GM15510 (cell line): ENCODE measurements around the gene ENDOV.
A peak's percentile ranks its signal among the peaks of the same experiment; 100 is the strongest.

Source experiments
- POLR2A ChIP-seq: IDR thresholded peaks from 3 replicates; pipeline ENCODE4 v1.6.1; 2011; ENCODE audit warnings: borderline replicate concordance; ENCODE audit not compliant: insufficient read length; ENCODE audit errors: extremely low read depth

Gene ENDOV

DNA sequence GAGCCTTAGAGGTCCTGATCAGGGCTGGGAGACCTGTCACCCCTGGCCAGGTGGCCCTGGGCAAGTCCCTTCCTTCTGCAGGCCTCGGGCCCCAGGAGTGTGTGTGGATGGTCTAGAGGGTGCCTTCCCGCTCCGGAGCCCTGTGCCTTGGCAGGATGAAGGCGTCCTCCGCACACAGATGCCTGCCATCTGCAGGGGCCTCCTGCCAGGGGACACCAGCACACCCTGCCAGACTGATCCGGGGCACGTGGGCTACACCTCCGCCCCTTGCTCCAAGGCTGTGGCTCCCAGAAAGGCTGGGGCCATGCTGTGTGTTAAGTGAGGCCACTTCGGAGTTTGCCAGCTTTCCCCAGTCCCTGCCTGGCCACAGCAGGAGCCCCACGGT is 30.8 kb downstream of the ENDOV start:
- TF ChIP-seq POLR2A: no peak

DNA sequence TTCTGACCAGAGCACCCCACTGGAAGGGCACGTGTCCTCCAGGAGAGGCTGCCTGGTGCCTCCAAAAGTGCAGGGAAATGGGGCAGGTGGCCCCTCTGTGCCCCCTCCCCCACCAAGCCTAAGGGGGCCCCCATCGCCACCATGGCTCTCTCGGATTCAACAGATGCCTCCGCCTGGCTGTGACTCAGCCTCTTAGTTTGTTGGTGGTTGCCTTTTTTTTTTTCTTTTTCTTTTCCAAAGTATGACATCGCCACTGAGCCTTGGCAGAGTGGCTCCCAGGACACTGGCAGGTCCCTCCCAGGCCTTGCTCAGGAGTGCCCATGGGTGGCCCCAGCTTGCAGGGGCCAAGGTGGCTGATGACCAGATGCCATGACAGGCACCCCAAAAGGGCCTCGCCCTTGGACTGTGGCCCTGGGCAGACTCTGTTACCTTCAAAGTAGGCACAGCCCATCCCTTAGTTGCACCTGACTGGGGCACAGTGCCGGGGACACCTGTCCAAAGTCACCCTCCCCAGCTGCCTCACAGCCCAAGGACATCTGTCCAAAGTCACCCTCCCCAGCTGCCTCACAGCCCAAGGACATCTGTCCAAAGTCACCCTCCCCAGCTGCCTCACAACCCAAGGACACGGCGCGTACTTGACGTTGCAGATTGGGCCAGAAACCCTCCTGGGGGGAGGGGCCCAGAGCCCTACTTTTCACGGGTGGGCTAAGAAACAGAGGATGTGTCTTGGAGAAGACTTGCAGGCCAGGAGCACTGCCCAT is 31.9 kb downstream of the ENDOV start:
- no peak for TF ChIP-seq POLR2A

DNA sequence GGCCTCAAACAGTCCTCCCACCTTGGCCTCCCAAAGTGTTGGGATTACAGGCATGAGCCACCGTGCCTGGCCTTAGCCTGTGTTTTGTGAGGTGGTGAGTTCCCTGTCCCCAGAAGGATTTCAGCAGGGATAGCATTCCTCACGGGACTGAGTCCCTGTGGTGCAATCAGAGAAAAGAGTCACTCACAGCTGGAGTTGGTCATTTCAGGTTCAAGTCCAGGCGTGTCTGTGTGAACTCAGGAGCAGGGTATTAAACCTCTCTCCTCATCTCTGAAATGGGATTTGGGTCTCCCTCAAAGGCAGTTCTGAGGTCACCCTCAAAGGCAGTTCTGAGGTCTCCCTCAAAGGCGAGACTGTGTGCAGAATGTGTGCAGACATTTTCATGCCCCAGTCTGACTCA is 32.8 kb downstream of the ENDOV start:
- no peak for TF ChIP-seq POLR2A

DNA sequence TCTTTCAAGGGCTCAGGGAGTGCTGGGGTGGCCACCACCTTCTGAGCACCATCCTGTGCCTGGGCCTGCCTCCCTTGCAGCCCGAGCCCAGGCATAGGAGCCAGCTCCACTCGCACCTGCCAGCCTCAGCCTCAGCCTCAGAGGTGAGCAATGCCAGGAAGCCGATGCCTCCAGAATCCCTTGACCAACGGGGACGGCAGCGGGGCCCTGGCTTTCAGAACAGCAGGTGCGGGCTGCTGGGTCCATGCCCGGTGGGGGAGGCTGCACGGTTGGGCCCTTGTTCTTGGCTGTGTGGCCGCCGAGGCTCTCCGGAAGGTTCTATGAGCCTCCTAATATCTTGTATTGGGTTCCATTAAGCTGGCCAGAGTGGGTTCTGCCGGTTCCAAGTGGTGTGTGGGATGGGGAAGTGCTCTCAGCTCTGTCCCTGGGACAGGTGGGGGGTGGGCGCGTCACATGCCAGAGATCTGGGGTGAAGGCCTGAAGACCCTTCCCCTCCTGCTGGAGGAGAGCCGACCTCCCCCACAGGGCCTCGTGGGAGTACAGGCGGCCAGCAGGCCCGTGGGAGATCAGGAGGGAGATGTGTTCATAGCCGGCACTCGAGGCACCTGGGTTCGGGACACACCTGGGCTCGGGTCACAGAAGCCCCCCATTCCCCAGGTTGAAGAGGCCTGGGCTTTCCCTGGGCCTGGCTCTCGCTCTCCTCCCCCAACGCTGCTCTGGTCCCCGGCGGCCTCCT is 34.4 kb downstream of the ENDOV start:
- TF ChIP-seq POLR2A: no peak

DNA sequence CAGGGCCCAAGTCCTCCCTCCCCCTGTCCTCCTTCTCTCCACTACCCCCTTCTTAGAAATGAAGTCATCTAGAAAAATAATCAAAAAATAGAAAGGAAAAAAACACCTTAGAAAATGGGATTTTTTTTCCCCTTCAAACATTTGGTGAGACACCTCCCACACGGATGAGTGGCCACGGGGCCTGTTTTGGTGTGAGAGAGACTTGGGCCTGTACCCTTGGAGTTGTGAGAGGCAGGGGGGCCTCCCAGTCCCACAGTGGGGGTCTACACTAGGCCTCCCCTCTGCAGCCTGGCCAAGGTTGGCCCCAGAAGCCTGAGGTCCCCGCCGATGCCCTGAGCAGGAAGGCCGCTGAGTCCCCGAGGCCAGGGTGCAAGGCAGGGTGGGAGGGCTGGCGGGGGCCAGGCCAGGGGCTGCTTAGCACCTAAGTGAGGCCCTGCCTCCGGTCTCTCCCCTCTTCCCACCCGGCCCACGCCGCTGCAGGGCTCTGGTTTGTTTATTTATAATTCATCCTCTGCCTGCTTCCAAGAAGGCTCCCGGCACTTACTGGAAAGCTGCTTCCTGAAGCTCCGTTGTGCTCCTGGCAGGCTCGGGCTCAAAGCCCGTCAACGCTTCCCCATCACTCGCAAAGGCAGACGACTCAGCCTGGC is 35.1 kb downstream of the ENDOV start:
- no peak for TF ChIP-seq POLR2A

DNA sequence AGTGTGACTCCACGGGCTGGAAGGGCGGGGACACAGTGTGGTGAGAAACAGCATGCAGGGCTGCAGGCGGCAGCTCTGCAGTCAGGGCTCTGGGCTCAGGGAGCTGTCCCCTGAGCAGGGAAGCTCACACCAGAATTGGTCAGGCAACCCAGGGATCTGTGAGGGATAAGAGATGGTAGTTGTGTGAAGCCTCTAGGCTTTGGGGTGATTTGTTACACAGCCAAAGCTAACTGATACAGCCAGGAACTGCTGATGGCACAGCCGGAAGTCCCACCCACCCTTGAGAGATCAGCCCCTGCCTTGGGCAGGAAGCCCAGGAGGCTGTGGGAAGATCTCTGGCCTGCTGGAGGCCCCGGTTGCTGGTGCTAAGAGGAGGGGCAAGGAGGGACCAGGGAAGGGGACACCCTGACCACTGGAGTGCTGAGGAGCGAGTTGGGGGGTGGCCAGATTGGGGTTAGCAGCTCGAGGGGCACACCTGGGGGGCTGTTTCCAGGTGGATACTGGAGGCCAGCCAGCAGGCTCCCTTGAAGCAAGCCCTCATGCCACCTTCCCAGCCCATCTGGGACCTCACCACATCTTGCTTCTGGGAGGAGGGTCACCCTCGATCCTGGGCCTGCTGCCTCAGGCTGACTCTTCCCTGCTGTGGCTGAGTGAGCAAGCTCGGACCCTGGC is 36.3 kb downstream of the ENDOV start:
- TF ChIP-seq POLR2A: no peak

DNA sequence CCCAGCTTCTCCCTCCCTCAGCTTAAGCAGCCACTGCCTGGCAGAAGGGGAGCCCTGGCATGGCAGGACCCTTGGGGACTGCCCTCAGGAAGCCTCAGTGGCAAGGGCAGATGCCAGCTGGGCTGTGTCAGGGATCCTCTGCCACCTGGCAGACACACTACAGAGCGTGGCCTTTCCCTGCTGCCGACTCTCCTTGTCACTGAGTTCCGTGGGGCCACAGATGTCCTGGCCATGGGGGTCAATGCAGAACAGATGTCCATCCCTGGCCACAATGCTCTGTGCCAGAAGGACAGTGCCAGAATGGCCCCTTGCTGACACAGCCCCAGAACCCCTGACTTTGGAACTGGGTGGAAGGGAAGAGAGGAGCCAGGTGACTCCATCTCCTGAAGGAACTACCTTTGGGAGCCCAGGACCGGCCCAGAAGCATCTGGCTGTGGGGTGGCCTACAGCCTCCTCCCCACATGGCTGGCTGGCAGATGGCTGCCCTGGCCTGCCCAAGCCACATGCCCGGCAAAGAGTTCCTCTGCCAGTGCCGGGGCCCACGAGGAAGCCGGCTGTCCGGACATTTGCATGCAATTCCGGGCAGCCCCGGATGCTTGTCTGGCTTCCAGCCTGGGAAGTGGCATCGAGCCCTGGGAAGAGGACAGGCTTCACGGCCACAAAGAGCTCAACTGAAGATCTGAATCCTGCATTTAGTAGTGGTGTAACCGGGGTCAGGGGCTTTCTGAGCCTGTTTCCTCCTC is 37.4 kb downstream of the ENDOV start:
- no peak for TF ChIP-seq POLR2A

- no peak for TF ChIP-seq POLR2A
These were observed 38.4 kb downstream of the ENDOV start for GRCh38 chr17:80453126-80453997.

DNA sequence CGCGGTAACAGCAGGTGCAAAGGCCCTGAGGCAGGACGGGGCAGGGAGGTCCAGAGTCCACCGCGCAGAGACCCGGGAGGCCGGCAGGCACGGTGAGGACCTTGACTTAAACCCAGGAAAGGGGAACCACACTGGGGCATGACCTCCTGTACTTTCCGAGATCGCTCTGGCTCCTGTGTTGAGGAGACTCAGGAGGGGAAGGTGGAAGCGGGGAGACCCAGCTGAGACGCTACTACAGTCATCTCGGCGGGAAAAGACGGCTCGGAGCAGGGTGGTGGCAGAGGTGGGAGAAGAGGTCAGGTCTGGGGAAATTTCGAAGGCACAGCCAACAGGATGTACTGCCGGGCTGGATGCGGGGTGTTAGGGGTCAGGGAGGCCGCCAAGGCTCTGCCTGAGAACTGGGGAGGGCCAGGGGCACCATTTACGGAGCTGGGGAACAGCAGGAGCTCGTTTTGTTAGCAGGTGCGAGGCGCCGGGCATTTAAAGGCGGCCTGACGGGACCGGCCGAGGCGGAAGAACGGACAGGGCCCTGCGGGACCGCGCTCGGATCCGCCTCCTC is 39.1 kb downstream of the ENDOV start:
- no peak for TF ChIP-seq POLR2A

DNA sequence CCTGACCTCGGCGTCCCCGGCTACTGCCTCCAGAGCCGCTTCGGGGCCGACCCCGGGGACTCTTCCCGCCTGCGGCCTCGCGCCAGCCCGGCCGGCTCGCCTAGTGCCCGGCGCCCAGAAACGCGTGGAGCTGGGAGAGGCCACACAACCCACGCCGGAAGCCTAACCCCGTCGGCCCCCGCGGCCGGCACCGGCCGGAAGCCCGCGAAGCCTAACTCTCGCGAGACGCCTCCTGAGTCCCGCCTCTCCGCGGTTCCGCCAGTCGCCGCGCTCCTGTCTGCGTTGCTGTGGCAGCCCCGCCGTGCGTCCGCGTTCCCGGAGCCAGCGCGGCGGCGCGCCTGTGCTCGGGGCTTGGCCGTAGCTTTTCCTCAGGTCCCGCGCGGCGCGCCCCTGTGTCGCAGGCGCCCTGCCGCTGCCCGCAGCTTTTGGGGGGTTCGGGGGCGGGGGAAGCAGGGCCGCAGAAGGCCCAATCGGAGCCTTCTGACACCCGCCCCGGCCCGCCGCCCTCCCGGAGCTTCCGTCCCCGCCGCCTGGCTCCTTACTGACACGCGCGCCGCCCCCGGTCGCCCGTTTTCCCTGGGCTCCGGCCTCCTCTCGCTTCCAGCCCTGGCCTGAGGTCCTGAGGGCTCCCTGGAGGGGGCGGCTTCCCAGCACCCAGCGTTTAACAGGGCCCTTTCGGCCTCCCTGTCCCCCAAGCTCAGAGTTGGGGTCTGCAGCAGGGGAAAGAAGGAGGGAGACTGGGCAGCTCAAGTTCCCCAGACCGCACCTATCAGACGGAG is 39.8 kb downstream of the ENDOV start:
- peak; percentile 95 for TF ChIP-seq POLR2A

GRCh38 chr17:80455336-80455710 is 40.4 kb downstream of the ENDOV start:
- no peak for TF ChIP-seq POLR2A

- no peak for TF ChIP-seq POLR2A
These were observed 40.8 kb downstream of the ENDOV start for GRCh38 chr17:80455784-80456183.
